GM21447 (cell line): ENCODE data around the gene PXMP2.
"Not testable (repeated sequence)": the region's sequence is repeated elsewhere in the genome, so short reads cannot be mapped to it uniquely, and the experiment has no call there.

Experiments used
- ATAC-seq: cut with Tn5 transposase; IDR thresholded peaks from one replicate; pipeline ENCODE4 v1.9.1; 2021; ENCODE audit not compliant: unreplicated experiment

The PXMP2 gene

DNA sequence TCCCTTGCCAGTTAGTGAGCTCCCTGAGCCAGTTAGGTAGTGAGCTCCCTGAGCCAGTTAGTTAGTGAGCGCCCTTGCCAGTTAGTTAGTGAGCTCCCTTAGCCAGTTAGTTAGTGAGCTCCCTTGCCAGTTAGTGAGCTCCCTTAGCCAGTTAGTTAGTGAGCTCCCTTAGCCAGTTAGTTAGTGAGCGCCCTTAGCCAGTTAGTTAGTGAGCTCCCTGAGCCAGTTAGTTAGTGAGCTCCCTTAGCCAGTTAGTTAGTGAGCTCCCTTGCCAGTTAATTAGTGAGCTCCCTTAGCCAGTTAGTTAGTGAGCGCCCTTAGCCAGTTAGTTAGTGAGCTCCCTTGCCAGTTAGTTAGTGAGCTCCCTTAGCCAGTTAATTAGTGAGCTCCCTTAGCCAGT, 4.6 kb downstream of the PXMP2 start:
- not testable (repeated sequence) for ATAC-seq

DNA sequence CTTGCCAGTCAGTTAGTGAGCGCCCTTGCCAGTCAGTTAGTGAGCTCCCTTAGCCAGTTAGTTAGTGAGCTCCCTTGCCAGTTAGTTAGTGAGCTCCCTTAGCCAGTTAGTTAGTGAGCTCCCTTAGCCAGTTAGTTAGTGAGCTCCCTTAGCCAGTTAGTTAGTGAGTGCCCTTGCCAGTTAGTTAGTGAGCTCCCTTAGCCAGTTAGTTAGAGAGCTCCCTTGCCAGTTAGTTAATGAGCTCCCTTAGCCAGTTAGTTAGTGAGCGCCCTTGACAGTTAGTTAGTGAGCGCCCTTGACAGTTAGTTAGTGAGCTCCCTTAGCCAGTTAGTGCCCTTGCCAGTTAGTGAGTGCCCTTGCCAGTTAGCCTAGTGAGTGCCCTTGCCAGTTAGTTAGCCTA, 7.5 kb downstream of the PXMP2 start:
- ATAC-seq = not testable (repeated sequence)

DNA sequence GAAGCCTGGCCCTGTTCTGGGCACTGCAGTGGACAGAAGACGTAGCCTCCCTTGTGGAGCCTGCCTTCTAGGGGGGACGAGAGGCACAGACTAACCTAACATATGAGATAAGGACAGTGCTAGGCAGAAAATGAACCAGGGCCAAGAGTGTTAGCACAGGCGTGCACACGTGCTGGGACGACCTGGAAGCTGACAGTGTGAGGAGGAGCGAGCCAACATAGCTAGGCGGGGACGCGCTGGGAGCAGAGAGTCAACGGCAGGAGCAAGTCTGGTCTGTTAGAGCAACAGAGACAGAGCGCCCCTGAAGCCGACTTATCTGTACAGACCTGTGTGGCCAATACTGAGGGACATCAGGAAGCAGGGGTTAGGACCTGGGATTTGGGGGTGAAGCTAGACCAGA, 8.0 kb downstream of the PXMP2 start:
- no peak for ATAC-seq

DNA sequence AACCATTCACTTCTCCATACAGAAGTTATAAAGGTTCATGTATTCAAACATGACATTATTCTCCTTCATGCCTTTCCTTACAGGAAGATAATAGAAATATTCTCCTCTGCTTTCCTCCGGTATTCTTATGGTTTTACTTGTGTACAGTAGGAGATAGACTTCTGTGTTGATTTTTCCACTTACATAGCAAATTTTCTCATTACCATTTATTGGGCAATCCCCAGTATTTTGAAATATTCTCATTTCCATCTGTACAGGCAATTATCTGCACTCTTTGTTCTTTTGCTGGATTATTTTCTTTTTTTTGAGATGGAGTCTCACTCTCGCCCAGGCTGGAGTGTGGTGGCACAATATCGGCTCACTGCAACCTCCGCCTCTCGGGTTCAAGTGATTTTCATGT, 11.0 kb downstream of the PXMP2 start:
- no peak for ATAC-seq

DNA sequence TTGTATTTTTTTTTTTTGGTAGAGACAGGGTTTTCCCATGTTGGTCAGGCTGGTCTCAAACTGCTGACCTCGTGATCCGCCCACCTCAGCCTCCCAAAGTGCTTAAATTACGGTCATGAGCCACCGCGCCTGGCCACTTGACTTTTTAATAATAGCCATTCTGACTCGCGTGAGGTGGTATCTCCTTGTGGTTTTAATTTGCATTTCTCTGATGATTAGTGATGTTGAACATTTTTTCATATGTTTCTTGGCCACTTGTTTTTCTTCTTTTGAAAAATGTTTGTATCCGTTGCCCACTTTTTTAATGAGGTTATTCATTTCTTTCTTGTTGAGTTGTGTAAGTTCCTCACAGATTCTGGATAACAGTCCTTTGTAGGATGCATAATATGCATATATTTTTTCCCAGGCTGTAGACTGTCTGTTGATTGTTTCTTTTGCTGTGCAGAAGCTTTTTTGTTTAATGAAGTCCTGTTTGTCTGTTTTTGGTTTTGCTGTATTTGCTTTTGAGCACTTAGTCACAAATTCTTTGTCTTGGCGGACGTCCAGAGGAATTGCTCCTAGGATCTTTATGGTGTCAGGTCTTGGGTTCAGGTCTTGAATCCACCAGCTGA, 12.9 kb downstream of the PXMP2 start:
- no peak for ATAC-seq

DNA sequence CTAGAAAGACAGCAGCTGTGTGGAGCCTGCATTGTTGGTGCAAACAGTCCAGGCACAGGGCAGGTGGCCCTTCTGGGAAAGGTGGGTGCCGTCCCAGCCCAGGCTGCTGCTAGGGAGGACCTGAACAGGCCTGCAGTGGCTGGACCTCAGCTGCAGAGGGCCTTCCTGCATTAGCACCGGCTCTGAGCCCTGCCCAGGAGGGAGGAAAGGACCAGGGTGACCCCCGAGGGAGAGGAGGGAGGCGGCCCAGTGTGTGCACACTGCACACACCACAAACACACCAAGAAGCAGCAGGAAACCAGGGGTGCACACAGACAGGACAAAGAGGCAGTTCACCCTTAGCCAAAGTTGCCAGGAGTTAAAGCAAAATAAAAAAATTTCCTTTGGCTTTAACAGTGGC, 15.3 kb downstream of the PXMP2 start:
- no peak for ATAC-seq

DNA sequence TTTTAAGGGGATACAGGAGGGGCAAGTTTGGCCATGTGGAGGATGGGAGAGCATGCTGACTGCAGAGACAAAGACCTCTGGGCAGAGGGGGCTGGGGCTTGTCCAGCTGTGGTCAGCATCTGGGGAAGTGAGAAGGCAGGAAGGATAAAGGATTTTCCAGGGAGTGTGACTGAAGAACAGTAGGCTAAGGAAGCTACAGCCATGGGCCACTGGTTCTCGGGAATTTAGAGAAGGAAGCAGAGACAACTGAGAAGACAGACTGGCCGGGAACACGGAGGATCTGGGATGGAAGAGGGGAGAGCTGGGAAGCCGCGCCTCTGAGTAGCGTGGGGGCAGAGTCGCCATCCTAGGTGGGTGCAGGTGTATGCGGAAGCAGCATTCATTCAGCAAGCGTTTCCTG, 16.3 kb downstream of the PXMP2 start:
- ATAC-seq = no peak

DNA sequence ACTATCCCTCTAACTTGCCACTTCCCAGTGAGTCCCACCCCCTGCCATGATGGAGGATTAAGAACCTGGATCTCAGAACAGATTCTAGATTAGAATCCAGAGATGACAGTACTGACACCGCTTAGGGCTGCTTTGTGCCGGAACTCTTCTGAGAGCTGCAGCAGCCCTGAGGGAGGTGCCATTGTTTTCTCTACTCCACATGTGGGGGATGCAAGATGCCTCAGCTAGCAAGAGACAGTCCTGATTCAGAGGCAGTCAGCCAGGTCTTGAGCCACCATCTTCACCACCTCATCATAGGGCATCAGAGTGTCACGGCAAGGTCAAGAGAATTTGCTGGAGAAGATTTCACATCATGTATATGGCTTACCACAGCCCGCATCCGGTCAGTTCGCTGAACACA, 19.9 kb downstream of the PXMP2 start:
- ATAC-seq = no peak

DNA sequence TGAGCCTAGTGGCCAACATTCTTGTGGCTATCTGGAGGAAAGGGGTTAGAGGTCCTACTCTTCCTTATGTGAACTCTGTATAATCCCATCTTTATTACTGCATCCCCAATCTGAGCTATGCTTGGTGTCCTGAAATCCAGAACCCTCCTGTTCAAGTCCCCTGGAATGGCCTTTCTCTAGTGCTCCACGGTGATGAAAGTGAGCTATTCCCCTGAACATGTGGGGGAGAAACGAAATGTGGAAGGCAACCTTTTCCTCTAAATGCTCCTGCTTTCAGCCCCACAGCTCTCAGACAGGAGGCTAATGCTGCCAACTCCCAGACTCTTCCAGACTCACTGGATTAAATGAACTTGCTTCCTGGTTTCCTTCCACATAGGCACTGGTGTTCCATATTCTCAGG, 20.8 kb downstream of the PXMP2 start:
- no peak for ATAC-seq

DNA sequence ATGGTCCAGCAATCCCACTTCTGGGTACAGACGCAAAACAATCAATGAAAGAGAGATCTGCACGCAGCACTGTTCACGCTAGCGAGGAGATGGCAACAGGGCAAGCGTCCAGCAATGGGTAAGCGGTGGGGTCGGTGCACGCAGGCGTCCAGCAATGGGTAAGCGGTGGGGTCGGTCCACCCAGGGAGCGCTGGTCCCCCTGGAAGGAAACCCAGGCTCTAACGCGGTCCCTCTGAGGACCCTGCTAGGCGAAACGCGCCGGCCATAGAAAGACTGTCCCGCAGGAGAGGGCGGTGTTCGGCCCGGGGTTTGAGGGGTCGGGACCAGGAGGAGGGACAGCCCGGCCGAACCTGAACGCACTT, 22.6 kb downstream of the PXMP2 start:
- ATAC-seq = peak; percentile 24

DNA sequence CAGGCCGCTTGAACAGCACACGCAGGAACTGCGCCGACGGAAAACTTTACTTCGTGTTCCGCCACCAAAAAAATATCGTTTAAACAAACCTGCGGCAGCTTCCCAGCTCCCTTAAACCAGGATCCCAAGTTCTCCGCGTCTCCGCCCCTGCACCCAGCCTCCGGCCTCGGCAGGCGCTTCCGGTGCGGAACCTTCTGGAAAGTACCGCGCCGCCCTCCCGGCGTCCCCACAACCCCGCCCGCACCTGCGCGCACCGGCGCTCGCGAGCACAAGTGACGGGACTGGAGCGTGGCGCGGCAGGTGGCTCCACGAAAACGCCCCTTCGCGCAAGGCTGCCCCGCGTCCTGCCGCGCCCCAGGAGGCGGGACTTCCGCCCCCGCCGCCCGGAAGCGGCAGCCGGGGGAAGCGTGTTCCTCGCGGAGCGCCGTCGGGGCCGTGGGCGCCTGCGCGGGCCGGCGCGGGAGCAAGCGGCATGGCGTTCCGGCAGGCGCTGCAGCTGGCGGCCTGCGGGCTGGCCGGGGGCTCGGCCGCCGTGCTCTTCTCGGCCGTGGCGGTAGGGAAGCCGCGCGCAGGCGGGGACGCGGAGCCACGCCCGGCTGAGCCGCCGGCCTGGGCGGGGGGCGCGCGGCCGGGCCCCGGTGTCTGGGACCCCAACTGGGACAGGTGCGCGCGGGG, 23.2 kb downstream of the PXMP2 start, which contains the start of gene PGAM5:
Gene PGAM5, plus strand, starts transcription at position 438 of the 675 bp plus-strand sequence. Its CDS starts 35 bp downstream, at position 473.
- ATAC-seq = peak; percentile 77

DNA sequence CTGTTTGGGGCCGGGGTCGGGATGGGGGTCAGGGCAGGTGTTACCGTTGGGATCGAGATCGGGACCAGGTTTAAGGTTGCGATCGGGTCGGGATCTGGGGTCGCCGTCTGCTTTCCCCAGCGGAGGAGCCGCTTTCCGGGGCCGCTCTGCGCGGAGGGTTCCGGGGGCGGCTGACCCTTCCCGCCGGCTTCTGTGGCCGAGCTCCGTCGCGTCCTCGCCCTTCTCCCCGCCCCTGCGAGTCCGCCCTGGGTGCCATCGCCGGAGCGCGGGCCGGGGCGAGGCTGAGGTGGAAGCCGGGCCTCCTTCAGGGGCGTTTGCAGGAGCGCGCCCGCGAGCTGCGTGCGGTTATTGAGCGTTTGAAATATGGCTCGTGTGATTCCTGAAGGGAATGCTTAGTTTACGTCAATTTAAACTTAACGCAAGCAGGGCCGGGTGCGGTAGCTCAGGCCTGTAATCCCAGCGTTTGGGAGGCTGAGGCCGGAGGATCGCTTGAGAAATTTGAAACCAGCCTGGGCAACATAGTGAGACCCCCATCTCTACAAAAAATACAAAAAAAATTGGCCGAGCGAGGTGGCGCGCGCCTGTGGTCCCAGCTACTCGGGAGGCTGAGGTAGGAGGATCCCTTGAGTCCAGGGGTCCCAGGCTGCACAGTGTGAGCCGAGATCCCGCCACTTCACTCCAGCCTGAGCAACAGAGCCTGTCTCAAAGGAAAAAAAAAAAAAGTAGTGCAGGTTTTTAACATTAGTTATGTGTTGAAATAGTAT, 23.9 kb downstream of the PXMP2 start:
- ATAC-seq = peak; percentile 12

DNA sequence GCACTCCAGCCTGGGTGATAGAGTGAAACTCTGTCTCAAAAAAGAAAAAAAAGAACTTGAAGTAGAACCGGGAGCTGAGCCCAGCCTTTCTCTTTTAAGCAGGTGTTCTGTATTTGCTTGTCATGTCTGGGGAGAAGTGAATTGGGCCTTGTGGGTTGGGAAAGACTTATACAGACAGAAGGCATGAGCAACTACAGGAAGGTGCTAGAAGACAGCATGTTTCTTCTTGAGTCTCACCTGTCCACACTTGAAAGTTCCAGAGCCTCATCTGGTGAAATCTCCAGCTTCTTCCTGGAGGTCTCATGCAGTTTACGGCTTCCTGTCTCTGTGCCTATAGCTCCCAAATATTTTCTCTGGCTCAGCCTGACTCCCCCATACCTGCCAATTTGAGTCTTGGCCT, 25.7 kb downstream of the PXMP2 start:
- ATAC-seq = no peak

DNA sequence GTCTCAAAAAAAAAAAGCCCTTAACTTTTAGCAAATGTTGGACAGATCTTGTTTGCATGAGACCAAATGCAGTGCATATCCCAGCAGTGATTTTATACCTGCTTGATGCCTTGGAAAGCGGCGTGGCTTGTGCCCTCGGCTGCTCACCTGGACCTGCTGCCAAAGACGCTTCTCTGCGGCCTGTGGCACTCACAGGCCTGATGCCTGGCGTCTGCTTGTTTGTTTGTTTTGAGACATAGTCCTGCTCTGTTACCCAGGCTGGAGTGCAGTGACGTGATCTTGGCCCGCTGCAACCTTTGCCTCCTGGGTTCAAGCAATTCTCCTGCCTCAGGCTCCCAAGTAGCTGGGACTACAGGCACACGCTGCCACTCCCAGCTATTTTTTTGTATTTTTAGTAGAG, 28.5 kb downstream of the PXMP2 start:
- no peak for ATAC-seq

DNA sequence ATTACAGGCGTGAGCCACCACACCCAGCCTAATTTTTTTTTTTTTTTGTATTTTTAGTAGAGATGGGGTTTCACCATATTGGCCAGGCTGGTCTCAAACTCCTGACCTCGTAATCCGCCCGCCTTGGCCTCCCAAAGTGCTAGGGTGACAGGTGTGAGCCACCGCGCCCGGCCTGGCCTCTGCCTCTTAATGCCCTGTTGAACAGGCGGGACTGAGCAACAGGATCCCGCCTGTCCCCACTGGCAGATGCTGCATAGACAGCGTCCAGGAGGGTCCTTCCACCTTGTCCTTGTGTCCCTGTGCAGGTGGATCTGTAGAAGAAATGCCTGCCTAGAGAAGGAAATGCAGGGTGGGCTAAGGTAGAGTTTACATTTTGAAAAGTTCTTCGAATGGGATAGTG, 29.0 kb downstream of the PXMP2 start:
- ATAC-seq = no peak

DNA sequence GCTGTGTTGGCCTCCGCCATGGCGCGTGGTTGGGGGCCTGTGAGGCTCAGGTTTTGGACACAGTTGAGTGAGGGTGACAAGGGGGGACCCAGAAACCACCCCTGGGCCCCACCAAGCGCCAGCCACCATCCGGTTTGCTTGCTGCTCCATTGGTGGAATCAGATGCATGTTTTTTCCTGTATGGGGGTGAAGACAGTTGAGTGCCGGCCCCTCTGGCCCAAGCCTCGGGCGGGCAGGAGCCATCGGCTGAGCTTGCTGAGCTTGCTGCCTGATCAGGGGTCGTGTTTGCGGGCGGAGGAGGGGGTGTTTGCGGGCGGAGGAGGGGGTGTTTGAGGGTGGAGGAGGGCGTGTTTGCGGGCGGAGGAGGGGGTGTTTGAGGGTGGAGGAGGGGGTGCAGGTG, 29.6 kb downstream of the PXMP2 start:
- no peak for ATAC-seq

DNA sequence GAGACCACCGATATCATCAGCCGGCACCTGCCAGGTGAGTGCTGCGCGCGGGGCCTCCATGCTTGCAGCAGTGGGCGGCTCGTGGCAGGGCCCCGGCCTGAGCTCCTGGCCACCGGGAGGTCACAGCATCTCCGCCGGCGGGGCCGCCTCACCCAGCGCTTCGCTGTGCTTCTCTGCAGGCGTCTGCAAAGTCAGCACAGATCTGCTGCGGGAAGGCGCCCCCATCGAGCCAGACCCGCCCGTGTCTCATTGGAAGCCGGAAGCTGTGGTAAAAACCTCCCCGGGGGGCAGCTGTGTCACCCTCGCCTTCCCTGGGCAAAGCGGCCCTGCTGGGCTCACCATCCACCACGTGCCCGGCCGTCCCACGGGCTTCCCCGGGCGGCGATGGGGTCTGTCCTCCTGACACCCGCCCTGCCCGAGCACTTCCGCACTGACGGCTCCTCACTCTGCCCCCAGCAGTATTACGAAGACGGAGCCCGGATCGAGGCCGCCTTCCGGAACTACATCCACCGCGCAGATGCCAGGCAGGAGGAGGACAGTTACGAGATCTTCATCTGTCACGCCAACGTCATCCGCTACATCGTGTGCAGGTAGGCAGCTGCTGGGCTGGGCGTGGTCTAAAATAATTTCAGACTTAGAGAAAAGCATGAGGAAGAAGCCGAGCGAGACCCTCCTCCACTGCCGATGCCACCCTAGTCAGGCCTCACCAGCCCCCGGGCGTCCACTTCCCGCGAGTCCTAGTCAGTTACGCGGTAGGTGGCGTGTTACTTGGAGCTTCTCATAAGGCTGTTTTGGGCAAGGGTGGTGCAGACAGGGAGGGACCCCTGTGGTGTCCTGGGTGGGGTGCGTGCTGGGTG, 30.4 kb downstream of the PXMP2 start:
- no peak for ATAC-seq

DNA sequence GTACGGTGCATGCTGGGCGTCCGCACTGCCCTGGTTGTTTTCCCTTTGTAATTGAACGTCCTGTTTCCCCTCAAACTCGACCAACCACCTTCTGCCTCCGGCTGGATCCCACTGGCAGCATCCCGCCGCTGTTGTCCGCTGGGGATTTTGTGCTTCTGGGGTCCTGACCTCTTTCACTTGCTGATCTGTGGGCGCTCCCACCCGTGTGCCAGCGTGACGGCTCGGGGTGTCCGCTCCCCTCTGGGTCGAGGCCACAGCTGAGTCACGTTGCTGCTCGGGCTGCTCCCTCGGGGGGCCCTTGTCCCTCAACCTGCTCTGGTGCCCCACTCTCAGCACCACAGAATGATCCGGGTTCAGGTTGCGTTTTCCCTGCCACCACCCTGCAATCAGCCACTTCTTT, 31.3 kb downstream of the PXMP2 start:
- no peak for ATAC-seq

DNA sequence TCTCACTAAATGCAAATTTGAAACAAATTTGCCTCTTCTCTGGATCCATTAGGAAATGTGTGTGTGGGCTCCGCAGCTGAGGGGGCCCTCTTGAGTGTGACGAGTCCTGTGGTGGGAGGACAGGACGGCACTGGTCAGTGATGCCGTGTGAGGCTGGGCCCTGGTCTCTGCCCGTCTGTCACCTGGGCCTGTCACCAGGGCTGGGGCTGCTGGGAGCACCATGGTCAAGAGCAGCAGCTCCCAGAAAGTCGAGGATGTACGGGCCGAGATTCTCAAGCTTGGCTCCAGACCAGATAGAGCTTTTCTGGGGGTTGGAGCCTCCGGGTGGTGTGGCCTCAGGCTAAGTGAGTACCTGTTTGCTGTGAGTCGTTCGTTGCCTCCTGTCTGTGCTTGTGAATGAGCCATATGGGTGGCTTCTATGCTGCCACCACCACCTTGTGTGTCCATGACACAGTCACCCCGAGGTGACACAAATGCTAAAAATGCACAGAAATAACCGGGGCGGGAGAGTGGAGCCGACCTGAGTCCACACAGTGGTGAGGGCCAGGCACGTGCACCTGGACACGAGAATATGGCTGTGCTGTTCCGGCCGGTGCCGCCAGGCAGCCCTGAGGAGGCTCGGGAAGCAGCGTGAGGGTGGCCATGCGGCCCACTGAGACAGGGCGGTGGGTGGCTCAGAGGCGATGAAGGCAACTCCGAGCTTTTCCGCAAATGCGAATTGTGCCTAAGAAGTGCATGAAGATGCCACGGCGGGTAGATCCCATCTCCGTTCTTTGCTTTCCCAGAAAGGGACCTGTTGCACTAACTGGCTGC, 32.0 kb downstream of the PXMP2 start:
- ATAC-seq = no peak

DNA sequence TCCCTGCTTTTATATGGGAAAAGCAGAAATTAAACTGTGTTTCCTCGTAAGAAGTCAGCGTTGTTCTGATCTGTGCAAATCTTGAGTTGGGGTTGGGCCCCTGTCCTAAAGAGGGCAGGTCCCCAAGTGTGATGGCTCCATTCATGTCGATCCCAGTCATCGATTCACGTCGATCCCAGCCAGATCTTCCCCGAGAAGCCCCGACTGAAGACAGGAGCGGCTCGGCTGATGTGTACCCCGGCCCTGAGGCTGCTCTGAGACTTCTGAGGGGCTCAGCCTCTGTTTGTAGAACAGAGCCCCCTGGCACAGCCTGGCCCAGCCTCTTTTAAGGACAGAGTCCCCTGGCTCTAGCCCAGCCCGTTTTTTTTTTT, 32.6 kb downstream of the PXMP2 start:
- no peak for ATAC-seq
